SK-N-MC (cell line): Measurements from ENCODE around the gene CALN1.
A peak's percentile ranks its signal among the peaks of the same experiment; 100 is the strongest.

Experiments used
- DNase-seq: peaks from one replicate; pipeline ENCODE4 v3.0.0-alpha.2; 2011; ENCODE audit warnings: low read depth, low spot score
- H3K27ac ChIP-seq: fragments of 200-600 bp; sonication (generic); 2 replicates; pipeline ENCODE4 v1.5.1; 2016; ENCODE audit warnings: mixed run types
- H3K36me3 ChIP-seq: fragments of 200-600 bp; sonication (generic); 2 replicates; pipeline ENCODE4 v1.6.1; 2017; ENCODE audit warnings: antibody characterized with exemption, low read length, mixed read lengths; ENCODE audit not compliant: insufficient read depth
- H3K4me3 ChIP-seq: fragments of 200-600 bp; sonication (generic); 2 replicates; pipeline ENCODE4 v1.5.1; 2016
- H3K9ac ChIP-seq: fragments of 200-600 bp; sonication (generic); 2 replicates; pipeline ENCODE4 v1.8.0; 2017; ENCODE audit warnings: mixed run types, mixed read lengths; ENCODE audit not compliant: insufficient read length
- H3K9me3 ChIP-seq: fragments of 200-600 bp; sonication (generic); 2 replicates; pipeline ENCODE4 v1.6.1; 2017; ENCODE audit warnings: low read depth, mild to moderate bottlenecking, antibody characterized with exemption, low read length, moderate library complexity, mixed read lengths
- EZH2 ChIP-seq: fragments of 200-600 bp; sonication (generic); IDR thresholded peaks from one replicate; pipeline ENCODE4 v1.6.1; 2017; ENCODE audit warnings: antibody characterized with exemption
- FOXP2 ChIP-seq: optimal IDR thresholded peaks from 2 replicates; pipeline ENCODE3; 2011; ENCODE audit warnings: mild to moderate bottlenecking, moderate library complexity; ENCODE audit not compliant: insufficient read depth; ENCODE audit errors: extremely low read length, control extremely low read depth
- POLR2AphosphoS5 ChIP-seq: IDR thresholded peaks from 2 replicates; pipeline ENCODE4 v1.6.1; 2012; ENCODE audit warnings: mild to moderate bottlenecking, low read depth, low read length, borderline replicate concordance

The CALN1 gene

GRCh38 chr7:71817916-71818315, 594.2 kb downstream of the CALN1 start:
- Histone ChIP-seq H3K9ac (no peak overlapping the region), H3K4me3 (no peak overlapping the region), H3K9me3 (no peaks in the 10 kb centered on the region), H3K27ac (no peak overlapping the region), H3K36me3 (no peaks in the 10 kb centered on the region)
- DNase-seq, result no peak
- TF ChIP-seq FOXP2, result no peak

GRCh38 chr7:71808115-71808514, 604.0 kb downstream of the CALN1 start:
- no peak for TF ChIP-seq FOXP2
- TF ChIP-seq EZH2, result no peak
- TF ChIP-seq POLR2AphosphoS5, result no peak
- no peaks in the 10 kb centered on the region for H3K9me3 ChIP-seq
- H3K27ac ChIP-seq, result no peak overlapping the region
- DNase-seq, result no peak
- H3K36me3 ChIP-seq, result no peaks in the 10 kb centered on the region
- H3K9ac ChIP-seq, result no peak overlapping the region
- no peak overlapping the region for H3K4me3 ChIP-seq

GRCh38 chr7:71804256-71804655, 607.9 kb downstream of the CALN1 start:
- Histone ChIP-seq H3K9me3 (no peaks in the 10 kb centered on the region), H3K36me3 (no peaks in the 10 kb centered on the region), H3K9ac (no peak overlapping the region), H3K4me3 (no peak overlapping the region), H3K27ac (no peak overlapping the region)
- TF ChIP-seq EZH2, result no peak
- TF ChIP-seq POLR2AphosphoS5, result no peak
- no peak for TF ChIP-seq FOXP2
- no peak for DNase-seq

GRCh38 chr7:71801976-71802375, 610.2 kb downstream of the CALN1 start:
- TF ChIP-seq FOXP2 (no peak), EZH2 (no peak), POLR2AphosphoS5 (no peak)
- Histone ChIP-seq H3K4me3 (no peak overlapping the region), H3K9ac (no peak overlapping the region), H3K36me3 (no peaks in the 10 kb centered on the region), H3K27ac (no peak overlapping the region), H3K9me3 (no peaks in the 10 kb centered on the region)
- no peak for DNase-seq

GRCh38 chr7:71800321-71800720, 611.8 kb downstream of the CALN1 start:
- Histone ChIP-seq H3K36me3 (no peaks in the 10 kb centered on the region), H3K4me3 (no peak overlapping the region), H3K27ac (no peak overlapping the region), H3K9me3 (no peaks in the 10 kb centered on the region), H3K9ac (no peak overlapping the region)
- TF ChIP-seq EZH2 (no peak), FOXP2 (no peak), POLR2AphosphoS5 (no peak)
- no peak for DNase-seq

- DNase-seq, result peak; percentile 8
- Histone ChIP-seq H3K27ac (no peak overlapping the region), H3K4me3 (no peak overlapping the region), H3K9me3 (no peaks in the 10 kb centered on the region), H3K9ac (no peak overlapping the region), H3K36me3 (no peaks in the 10 kb centered on the region)
- TF ChIP-seq FOXP2, result no peak
- TF ChIP-seq POLR2AphosphoS5, result no peak
- no peak for TF ChIP-seq EZH2
These were observed 616.7 kb downstream of the CALN1 start for GRCh38 chr7:71795410-71795809.

GRCh38 chr7:71793251-71793650, 618.9 kb downstream of the CALN1 start:
- Histone ChIP-seq H3K4me3 (no peak overlapping the region), H3K36me3 (no peaks in the 10 kb centered on the region), H3K27ac (no peak overlapping the region), H3K9ac (no peak overlapping the region), H3K9me3 (no peaks in the 10 kb centered on the region)
- no peak for TF ChIP-seq EZH2
- no peak for TF ChIP-seq FOXP2
- TF ChIP-seq POLR2AphosphoS5, result no peak
- no peak for DNase-seq

- TF ChIP-seq POLR2AphosphoS5 (no peak), FOXP2 (no peak), EZH2 (no peak)
- Histone ChIP-seq H3K9me3 (no peaks in the 10 kb centered on the region), H3K9ac (no peak overlapping the region), H3K4me3 (no peak overlapping the region), H3K36me3 (no peaks in the 10 kb centered on the region), H3K27ac (no peak overlapping the region)
- DNase-seq, result no peak
These were observed 624.6 kb downstream of the CALN1 start for GRCh38 chr7:71787513-71787912.

GRCh38 chr7:71785216-71785615, 626.9 kb downstream of the CALN1 start:
- Histone ChIP-seq H3K9me3 (no peaks in the 10 kb centered on the region), H3K9ac (no peak overlapping the region), H3K36me3 (no peaks in the 10 kb centered on the region), H3K4me3 (no peak overlapping the region), H3K27ac (no peak overlapping the region)
- no peak for TF ChIP-seq FOXP2
- TF ChIP-seq EZH2, result no peak
- no peak for TF ChIP-seq POLR2AphosphoS5
- no peak for DNase-seq
